SK-N-SH (cell line): Measurements from ENCODE around the gene VPS4B. TPM values are rescaled to one million over a fixed set of nuclear protein-coding genes. Genes with fewer than 3 reads are reported as not detected.
A peak's percentile ranks its signal among the peaks of the same experiment; 100 is the strongest.

Source experiments
- CTCF ChIA-PET: fragments of 300-600, 350-600 bp; formaldehyde crosslinking; extraction: SDS; loops from one replicate; lab custom pipeline; 2021; lab: Yijun Ruan, JAX
- POLR2A ChIA-PET: fragments of 350-600 bp; sonication (Branson Sonifier 250); formaldehyde crosslinking; extraction: SDS; loops from one replicate; lab custom pipeline; 2020; ENCODE audit warnings: antibody characterized with exemption, inconsistent platforms; lab: Yijun Ruan, JAX
- DNase-seq: peaks from one replicate; pipeline ENCODE4 v3.0.0; 2012
- H2AFZ ChIP-seq: fragments of 200-600 bp; sonication (generic); 2 replicates; pipeline ENCODE4 v1.8.1; 2016; ENCODE audit warnings: antibody characterized with exemption, mild to moderate bottlenecking, low read depth
- H3F3A ChIP-seq: fragments of 200-600 bp; sonication (generic); replicated peaks from 2 replicates; pipeline ENCODE3; 2016; ENCODE audit warnings: antibody characterized with exemption, mild to moderate bottlenecking; ENCODE audit not compliant: insufficient read depth
- H3K27ac ChIP-seq, 2 experiments: fragments of 200-500 bp in 1 of 2; fragments of 200-600 bp in 1 of 2; sonication (Bioruptor generic) in 1 of 2; sonication (generic), shearing (Covaris generic) in 1 of 2; 2 replicates each; pipeline versions ENCODE4 v1.5.1 to v1.6.1; 2014 to 2016; ENCODE audit warnings: low read depth in 2 of 2, inconsistent platforms in 1 of 2, low read length in 1 of 2, mild to moderate bottlenecking in 1 of 2, mixed read lengths in 1 of 2
- H3K27me3 ChIP-seq: fragments of 200-600 bp; sonication (generic), shearing (Covaris generic); 2 replicates; pipeline ENCODE4 v1.6.1; 2016; ENCODE audit warnings: mixed run types; ENCODE audit not compliant: insufficient read depth
- H3K36me3 ChIP-seq, 2 experiments: fragments of 200-500 bp in 1 of 2; fragments of 200-600 bp in 1 of 2; sonication (Bioruptor generic) in 1 of 2; sonication (generic) in 1 of 2; replicated peaks in 1 of 2; 2 replicates each; pipeline versions ENCODE3 to v1.5.1; 2014 to 2016; ENCODE audit warnings: low read length in 1 of 2, mild to moderate bottlenecking in 1 of 2; ENCODE audit not compliant: insufficient read depth in 2 of 2, control insufficient read depth in 1 of 2
- H3K4me1 ChIP-seq, 2 experiments: fragments of 200-500 bp in 1 of 2; fragments of 200-600 bp in 1 of 2; sonication (Bioruptor generic) in 1 of 2; sonication (generic), shearing (Covaris generic) in 1 of 2; 2 replicates each; pipeline versions ENCODE4 v1.5.1 to v1.6.1; 2014 to 2016; ENCODE audit warnings: low read depth in 1 of 2, low read length in 1 of 2, mixed run types in 1 of 2; ENCODE audit not compliant: insufficient read depth in 2 of 2, control insufficient read depth in 1 of 2
- H3K4me2 ChIP-seq: fragments of 200-600 bp; sonication (generic), shearing (Covaris generic); 2 replicates; pipeline ENCODE4 v1.6.1; 2017; ENCODE audit warnings: mixed run types
- H3K4me3 ChIP-seq, 2 experiments: fragments of 200-500 bp in 1 of 2; fragments of 200-600 bp in 1 of 2; sonication (Bioruptor generic) in 1 of 2; sonication (generic), shearing (Covaris generic) in 1 of 2; 2 replicates each; pipeline versions ENCODE4 v1.5.1 to v1.8.1; 2014 to 2016; ENCODE audit warnings: low read depth in 2 of 2, inconsistent platforms in 1 of 2, low read length in 1 of 2, mild to moderate bottlenecking in 1 of 2, mixed read lengths in 1 of 2, moderate library complexity in 1 of 2
- H3K79me2 ChIP-seq: fragments of 200-600 bp; sonication (generic); 2 replicates; pipeline ENCODE4 v1.8.1; 2017; ENCODE audit warnings: mild to moderate bottlenecking; ENCODE audit not compliant: insufficient read depth
- H3K9ac ChIP-seq: fragments of 200-600 bp; sonication (generic); 2 replicates; pipeline ENCODE4 v1.6.1; 2017; ENCODE audit warnings: mixed run types
- H3K9me2 ChIP-seq: fragments of 200-600 bp; sonication (generic); 2 replicates; pipeline ENCODE4 v1.6.1; 2017; ENCODE audit warnings: mixed run types
- H3K9me3 ChIP-seq: fragments of 200-600 bp; sonication (generic); 2 replicates; pipeline ENCODE4 v1.6.1; 2017; ENCODE audit warnings: mixed run types, mild to moderate bottlenecking, moderate library complexity
- H4K20me1 ChIP-seq: fragments of 200-600 bp; sonication (generic); 2 replicates; pipeline ENCODE4 v1.6.1; 2017; ENCODE audit warnings: mild to moderate bottlenecking, mixed run types; ENCODE audit not compliant: insufficient read depth
- CTCF ChIP-seq: fragments of 200-600 bp; sonication (generic); IDR thresholded peaks from 2 replicates; pipeline ENCODE4 v1.6.1; 2017; ENCODE audit warnings: antibody characterized with exemption, mild to moderate bottlenecking, moderate library complexity
- ELF1 ChIP-seq: IDR thresholded peaks from 2 replicates; pipeline ENCODE4 v1.4.0; 2012
- EP300 ChIP-seq, 2 experiments: IDR thresholded peaks; 2 replicates each; pipeline versions ENCODE4 v1.4.0 to v1.6.1; 2012; ENCODE audit warnings: borderline replicate concordance in 1 of 2, low read depth in 1 of 2, low read length in 1 of 2
- FOSL2 ChIP-seq: IDR thresholded peaks from 2 replicates; pipeline ENCODE4 v1.4.0; 2012; ENCODE audit warnings: low read depth, mild to moderate bottlenecking, moderate library complexity, borderline replicate concordance
- FOXJ3 ChIP-seq: sonication (generic); formaldehyde crosslinking; IDR thresholded peaks from 2 replicates; pipeline ENCODE4 v1.5.1; 2020; ENCODE audit warnings: mild to moderate bottlenecking, missing genetic modification reagents
- FOXM1 ChIP-seq: IDR thresholded peaks from 2 replicates; pipeline ENCODE4 v1.4.0; 2012; ENCODE audit warnings: low read depth, mild to moderate bottlenecking
- GABPA ChIP-seq: IDR thresholded peaks from 2 replicates; pipeline ENCODE4 v1.4.0; 2012; ENCODE audit warnings: low read depth, mild to moderate bottlenecking
- GATA2 ChIP-seq: sonication (generic); formaldehyde crosslinking; IDR thresholded peaks from 2 replicates; pipeline ENCODE4 v1.5.0; 2020; ENCODE audit warnings: mild to moderate bottlenecking, missing genetic modification reagents
- IRF3 ChIP-seq: fragments of 150-350 bp; IDR thresholded peaks from 2 replicates; pipeline ENCODE4 v1.6.1; 2016; ENCODE audit warnings: mild to moderate bottlenecking, low read depth, low read length
- MAX ChIP-seq: IDR thresholded peaks from 2 replicates; pipeline ENCODE4 v1.4.0; 2012; ENCODE audit warnings: low read depth
- MEF2A ChIP-seq: IDR thresholded peaks from 2 replicates; pipeline ENCODE4 v1.4.0; 2012; ENCODE audit warnings: low read depth, borderline replicate concordance
- MXI1 ChIP-seq: IDR thresholded peaks from 2 replicates; pipeline ENCODE4 v1.6.1; 2012; ENCODE audit warnings: mild to moderate bottlenecking, low read depth, low read length, improper control_type of control experiment
- NFIC ChIP-seq: IDR thresholded peaks from 2 replicates; pipeline ENCODE4 v1.4.0; 2012; ENCODE audit warnings: borderline replicate concordance
- NRF1 ChIP-seq: IDR thresholded peaks from 2 replicates; pipeline ENCODE4 v1.6.1; 2012; ENCODE audit warnings: low read depth, mild to moderate bottlenecking, low read length
- PBX3 ChIP-seq: IDR thresholded peaks from 2 replicates; pipeline ENCODE4; 2012
- RAD21 ChIP-seq: IDR thresholded peaks from 2 replicates; pipeline ENCODE4 v1.6.1; 2012; ENCODE audit warnings: mild to moderate bottlenecking, low read length
- REST ChIP-seq: IDR thresholded peaks from 2 replicates; pipeline ENCODE4 v1.6.1; 2012; ENCODE audit warnings: mild to moderate bottlenecking, low read depth, low read length, moderate library complexity
- SIN3A ChIP-seq: IDR thresholded peaks from 2 replicates; pipeline ENCODE4 v1.6.1; 2012; ENCODE audit warnings: low read depth, mild to moderate bottlenecking, low read length, moderate library complexity, borderline replicate concordance
- SMC3 ChIP-seq: IDR thresholded peaks from 2 replicates; pipeline ENCODE4 v1.6.1; 2012; ENCODE audit warnings: low read depth, low read length, improper control_type of control experiment
- TAF1 ChIP-seq: IDR thresholded peaks from 2 replicates; pipeline ENCODE4 v1.6.1; 2012; ENCODE audit warnings: low read depth, mild to moderate bottlenecking, low read length, moderate library complexity, borderline replicate concordance
- TCF12 ChIP-seq: IDR thresholded peaks from 2 replicates; pipeline ENCODE4 v1.4.0; 2012
- TEAD4 ChIP-seq: IDR thresholded peaks from 2 replicates; pipeline ENCODE4 v1.4.0; 2012; ENCODE audit warnings: mild to moderate bottlenecking, borderline replicate concordance; ENCODE audit not compliant: insufficient read depth
- USF1 ChIP-seq: IDR thresholded peaks from 2 replicates; pipeline ENCODE4 v1.4.0; 2012; ENCODE audit warnings: low read depth, borderline replicate concordance
- WGBS: methylation state at CpG from one replicate; pipeline ENCODE4 v1.1.6; 2017; ENCODE audit warnings: low lambda C conversion rate; 5-methylcytosine and 5-hydroxymethylcytosine counted together
- polyA plus RNA-seq, 3 experiments: library from polyadenylated mRNA; depleted of rRNA; stranded (reverse); fragments of >200 nt; gene quantifications; 2 replicates each; pipeline ENCODE4 v1.2.3, GENCODE V29; 2012

Gene VPS4B
- polyA plus RNA-seq, 1 of the 3 experiments (the other 2 are of a cell fraction): 15.0 TPM

- TF ChIP-seq PBX3: no peak
- no peak for TF ChIP-seq TCF12
- TF ChIP-seq FOXM1: no peak
- no peak for TF ChIP-seq MAX
- no peak for TF ChIP-seq FOSL2
- TF ChIP-seq EP300 (IDR thresholded peaks at IDR 0.05; ENCODE audit: borderline replicate concordance in 1 of 2, low read depth in 1 of 2, low read length in 1 of 2): no peak
- TF ChIP-seq REST: no peak
- no peak for TF ChIP-seq FOXJ3 (CRISPR knock-in tag)
- TF ChIP-seq SMC3: peak; percentile 43; the same call in 1 of the 2 replicates
- no peak for TF ChIP-seq GABPA
- no peak for TF ChIP-seq ELF1
- no peak for TF ChIP-seq SIN3A
- no peak for TF ChIP-seq NRF1
- TF ChIP-seq MXI1: no peak
- TF ChIP-seq MEF2A: no peak
- TF ChIP-seq, all 33 proteins: peak for 3
Observed at GRCh38 chr18:63342206-63342605, 80.1 kb downstream of the VPS4B start (continued).

GRCh38 chr18:63339920-63340484, 82.3 kb downstream of the VPS4B start:
- no peak overlapping the region for H3K9ac ChIP-seq
- WGBS: 24% methylated on average over 4 of the region's 4 CpGs
- ChIA-PET POLR2A (no interaction called here), CTCF (interaction anchor here (0.6 to 4.7 kb wide), 29 partner anchors 9 to 756 kb away, joined by 3 to 50 read pairs (median 4); partner anchors contain the start of gene VPS4B)
- H2AFZ ChIP-seq: no peak overlapping the region
- H3K9me2 ChIP-seq: no peaks in the 10 kb centered on the region
- H3K36me3 ChIP-seq: peaks cover 49 to 59% of the 10 kb centered on the region in 2 experiments
- no peaks in the 10 kb centered on the region for H3K79me2 ChIP-seq
- no peaks in the 10 kb centered on the region for H3K27me3 ChIP-seq
- H4K20me1 ChIP-seq: no peaks in the 10 kb centered on the region
- no peaks in the 10 kb centered on the region for H3K4me1 ChIP-seq
- no peak overlapping the region for H3K4me2 ChIP-seq
- DNase-seq: peak; percentile 49
- no peak overlapping the region for H3K4me3 ChIP-seq
- H3K9me3 ChIP-seq: no peaks in the 10 kb centered on the region
- no peak overlapping the region for H3K27ac ChIP-seq
- peaks cover 25% of the 10 kb centered on the region for H3F3A ChIP-seq
- no peak for TF ChIP-seq MXI1
- no peak for TF ChIP-seq FOSL2
- no peak for TF ChIP-seq GATA2
- TF ChIP-seq FOXJ3 (CRISPR knock-in tag): no peak
- TF ChIP-seq USF1: no peak
- TF ChIP-seq IRF3: no peak
- no peak for TF ChIP-seq NFIC
- TF ChIP-seq RAD21: peak; percentile 67
- no peak for TF ChIP-seq TEAD4
- no peak for TF ChIP-seq TAF1
- TF ChIP-seq CTCF: peak; percentile 79
- no peak for TF ChIP-seq MAX
